GM12891 (cell line): Measurements from ENCODE around the gene KIAA0825.
A peak's percentile ranks its signal among the peaks of the same experiment; 100 is the strongest.

Experiments
- DNase-seq: peaks from one replicate; pipeline ENCODE4 v3.0.0; 2011; ENCODE audit warnings: low spot score; ENCODE audit not compliant: insufficient read length
- FAIRE-seq: peaks from 2 replicates; lab custom pipeline; 2011; peaks lifted over from hg19 to GRCh38; lab: Jason Lieb, UNC
- PAX5 ChIP-seq: IDR thresholded peaks from 2 replicates; pipeline ENCODE4 v1.6.1; 2011; ENCODE audit warnings: low read length, moderate library complexity, mild to moderate bottlenecking; ENCODE audit not compliant: insufficient read depth, severe bottlenecking
- POLR2A ChIP-seq: IDR thresholded peaks from 2 replicates; pipeline ENCODE4 v1.6.1; 2011; ENCODE audit warnings: low read depth, low read length, control low read depth
- POLR2AphosphoS5 ChIP-seq: IDR thresholded peaks from 2 replicates; pipeline ENCODE4 v1.6.1; 2011; ENCODE audit warnings: low read depth, low read length, control low read depth
- POU2F2 ChIP-seq: IDR thresholded peaks from 2 replicates; pipeline ENCODE4 v1.6.1; 2011; ENCODE audit warnings: low read depth, mild to moderate bottlenecking, control low read depth, low read length, moderate library complexity
- SPI1 ChIP-seq: IDR thresholded peaks from 2 replicates; pipeline ENCODE4 v1.6.1; 2011; ENCODE audit warnings: low read depth, low read length, control low read depth
- TAF1 ChIP-seq: IDR thresholded peaks from 2 replicates; pipeline ENCODE4 v1.6.1; 2011; ENCODE audit warnings: low read depth, low read length, control low read depth

Gene KIAA0825

DNA sequence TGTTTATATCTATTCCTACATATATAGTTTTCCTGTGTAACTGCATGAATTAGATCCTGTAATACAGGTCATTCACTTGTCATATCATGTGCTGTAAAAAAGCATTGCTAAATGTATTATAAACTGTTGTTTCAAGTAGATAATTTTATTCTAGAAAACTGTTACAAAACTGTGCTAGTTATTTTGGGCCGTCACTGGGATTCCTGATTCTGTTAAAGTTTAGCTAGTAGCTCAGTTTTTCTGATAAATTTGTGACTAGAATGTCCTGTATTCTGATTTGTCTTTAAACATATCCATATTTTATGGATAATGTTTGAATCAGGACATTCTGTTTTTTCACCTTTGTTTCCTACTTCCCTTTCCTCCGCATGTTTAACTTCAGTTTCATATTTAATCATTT lies 5.5 kb upstream of the KIAA0825 start:
- FAIRE-seq = no peak
- TF ChIP-seq POU2F2 (no peak), PAX5 (no peak), TAF1 (no peak), POLR2A (no peak), SPI1 (no peak), POLR2AphosphoS5 (no peak)
- DNase-seq = no peak

DNA sequence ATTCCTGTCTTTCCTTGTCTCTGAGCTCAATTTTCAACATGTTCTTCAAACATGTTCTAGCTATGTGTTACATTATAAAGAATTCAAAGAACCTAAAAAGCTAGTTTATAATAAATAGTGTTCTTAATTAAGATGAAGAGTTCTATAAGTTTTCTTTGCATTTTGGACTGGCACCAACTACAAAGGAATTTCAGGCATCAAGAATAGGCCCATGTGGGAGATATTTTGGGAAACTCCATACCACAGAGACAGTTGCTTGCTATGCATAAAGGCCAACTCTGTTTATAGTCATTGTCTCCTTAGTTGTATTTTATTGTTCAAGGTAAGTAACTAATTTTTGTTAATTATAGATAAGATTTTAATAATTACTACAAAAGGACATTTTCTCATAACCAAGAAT lies 4.6 kb upstream of the KIAA0825 start:
- FAIRE-seq = no peak
- TF ChIP-seq POLR2AphosphoS5 = no peak
- TF ChIP-seq SPI1 = no peak
- no peak for TF ChIP-seq POU2F2
- TF ChIP-seq POLR2A = no peak
- no peak for TF ChIP-seq TAF1
- no peak for TF ChIP-seq PAX5
- DNase-seq = no peak

- no peak for TF ChIP-seq POLR2A
- no peak for TF ChIP-seq SPI1
- no peak for TF ChIP-seq TAF1
- FAIRE-seq = no peak
- no peak for DNase-seq
Observed at GRCh38 chr5:94621763-94622162, 3.4 kb upstream of the KIAA0825 start.

GRCh38 chr5:94620256-94620655 lies 1.9 kb upstream of the KIAA0825 start:
- TF ChIP-seq POLR2A (no peak), POLR2AphosphoS5 (no peak), PAX5 (no peak), SPI1 (no peak), POU2F2 (no peak), TAF1 (no peak)
- DNase-seq (no peak), FAIRE-seq (no peak)

- FAIRE-seq = no peak
- TF ChIP-seq POLR2A (no peak), PAX5 (no peak), POLR2AphosphoS5 (no peak), TAF1 (no peak), POU2F2 (no peak), SPI1 (no peak)
- peak; percentile 1 for DNase-seq
Observed at GRCh38 chr5:94618029-94618492, 343 bp downstream of the KIAA0825 start.

- DNase-seq (no peak), FAIRE-seq (no peak)
- TF ChIP-seq SPI1 (no peak), PAX5 (no peak), TAF1 (no peak), POLR2A (no peak), POLR2AphosphoS5 (no peak), POU2F2 (no peak)
Observed at GRCh38 chr5:94615862-94616261, 2.5 kb downstream of the KIAA0825 start.

- peak; percentile 62 for FAIRE-seq
- no peak for DNase-seq
- TF ChIP-seq POU2F2 = no peak
- TF ChIP-seq POLR2A = no peak
- TF ChIP-seq TAF1 = no peak
- no peak for TF ChIP-seq POLR2AphosphoS5
- TF ChIP-seq SPI1 = no peak
Observed at GRCh38 chr5:94614156-94614805, 4.1 kb downstream of the KIAA0825 start.

DNA sequence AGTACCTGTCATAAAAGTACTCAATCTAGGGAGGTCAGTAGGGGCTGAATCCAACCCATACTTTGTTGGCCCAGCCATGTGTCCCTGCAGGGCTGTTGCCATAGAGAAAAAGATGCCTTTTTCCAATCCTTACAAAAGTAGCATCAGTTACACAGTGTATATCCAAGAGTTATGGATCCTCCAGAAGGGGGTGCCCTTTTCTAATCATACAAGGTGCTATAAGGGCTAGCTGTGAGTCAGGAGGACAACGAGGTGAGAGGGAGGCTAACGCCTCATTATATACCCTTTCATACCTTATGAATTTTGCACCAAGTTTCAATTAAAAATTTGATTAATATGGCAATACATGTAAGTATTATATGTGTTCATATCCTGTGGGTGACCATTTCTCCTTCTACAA lies 4.8 kb downstream of the KIAA0825 start:
- FAIRE-seq (peak; percentile 57), DNase-seq (no peak)
- TF ChIP-seq POU2F2 = no peak
- no peak for TF ChIP-seq POLR2A
- no peak for TF ChIP-seq SPI1
- TF ChIP-seq PAX5 = no peak
- TF ChIP-seq TAF1 = no peak
- TF ChIP-seq POLR2AphosphoS5 = no peak

- TF ChIP-seq POLR2AphosphoS5 = no peak
- TF ChIP-seq TAF1 = no peak
- TF ChIP-seq POU2F2 = no peak
- TF ChIP-seq POLR2A = no peak
- TF ChIP-seq PAX5 = no peak
- TF ChIP-seq SPI1 = no peak
- DNase-seq = no peak
- no peak for FAIRE-seq
Observed at GRCh38 chr5:94595281-94595840, 23.0 kb downstream of the KIAA0825 start.

DNA sequence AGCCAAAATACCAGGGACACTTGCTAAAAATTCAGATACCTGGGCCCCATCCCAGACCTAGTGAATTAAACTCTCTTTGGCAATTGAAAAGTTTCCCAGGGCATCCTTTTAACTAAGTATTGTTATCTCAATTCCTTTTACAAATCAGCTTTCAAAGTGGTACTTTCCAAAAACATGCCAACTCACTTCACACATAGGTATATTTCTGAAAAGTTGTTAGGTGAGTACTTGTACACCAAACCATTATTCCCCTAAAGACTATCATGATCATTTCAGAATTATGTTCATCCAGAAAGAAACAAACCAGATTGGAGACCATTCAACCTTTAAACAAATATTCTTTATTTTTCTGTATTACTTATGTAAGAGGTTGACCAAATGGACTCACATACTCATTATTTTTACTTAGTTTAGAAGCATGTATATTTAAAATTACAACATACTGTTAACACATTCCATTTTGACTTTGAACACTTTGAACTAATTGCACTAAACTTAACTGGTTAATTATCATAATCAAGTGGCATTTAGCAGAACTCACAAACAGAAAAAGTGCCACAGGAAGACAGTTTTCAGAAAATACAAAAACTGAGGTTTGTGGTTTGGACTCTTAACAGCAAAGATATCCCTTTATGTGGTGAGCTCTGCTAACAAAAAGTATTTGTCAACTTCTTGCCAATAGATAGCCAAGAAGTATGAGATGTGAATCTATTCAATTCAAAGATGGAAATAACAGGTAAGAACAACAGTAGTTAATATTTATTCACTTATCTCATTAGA lies 40.7 kb downstream of the KIAA0825 start:
- DNase-seq (no peak), FAIRE-seq (peak; percentile 5)
- TF ChIP-seq SPI1 (no peak), POU2F2 (no peak)
